H1 (cell line): ENCODE results near the gene CACNA1B. TPM values are rescaled to one million over a fixed set of nuclear protein-coding genes. Genes with fewer than 3 reads are reported as not detected.
A peak's percentile ranks its signal among the peaks of the same experiment; 100 is the strongest.

ENCODE experiments used
- CTCF ChIA-PET: fragments of 300-600 bp; sonication (Branson Sonifier 250); formaldehyde crosslinking; loops from one replicate; lab custom pipeline; 2021; ENCODE audit not compliant: partially characterized antibody; lab: Charles Lee
- POLR2A ChIA-PET: fragments of 300-600 bp; sonication (Branson Sonifier 250); formaldehyde crosslinking; loops from one replicate; lab custom pipeline; 2021; ENCODE audit warnings: inconsistent platforms; ENCODE audit not compliant: partially characterized antibody; lab: Charles Lee
- DNase-seq, 2 experiments: peaks; one replicate each; pipeline versions ENCODE4 v3.0.0 to v3.0.0-alpha.2; 2010 to 2022; ENCODE audit warnings: low spot score in 2 of 2, low read depth in 1 of 2, mixed read lengths in 1 of 2
- FAIRE-seq: peaks from 2 replicates; lab custom pipeline; 2011; peaks lifted over from hg19 to GRCh38; lab: Jason Lieb, UNC
- H2AFZ ChIP-seq: 2 replicates; pipeline ENCODE4 v1.8.1; 2012; ENCODE audit warnings: low read length, inconsistent platforms
- H2AK5ac ChIP-seq: 2 replicates; pipeline ENCODE4 v1.6.1; 2013; ENCODE audit warnings: low read depth, low read length
- H2BK120ac ChIP-seq: replicated peaks from 2 replicates; pipeline ENCODE3; 2013; ENCODE audit warnings: low read depth, low read length, inconsistent platforms
- H2BK12ac ChIP-seq: 2 replicates; pipeline ENCODE4 v1.6.1; 2013; ENCODE audit warnings: low read depth, low read length
- H2BK15ac ChIP-seq: 2 replicates; pipeline ENCODE4 v1.6.1; 2013; ENCODE audit warnings: low read length
- H2BK20ac ChIP-seq: 2 replicates; pipeline ENCODE4 v1.6.1; 2013; ENCODE audit warnings: low read length
- H2BK5ac ChIP-seq: 2 replicates; pipeline ENCODE4 v1.6.1; 2013; ENCODE audit warnings: low read depth, low read length
- H3K14ac ChIP-seq: 2 replicates; pipeline ENCODE4 v1.6.1; 2013; ENCODE audit warnings: inconsistent platforms; ENCODE audit not compliant: insufficient read length
- H3K18ac ChIP-seq: 2 replicates; pipeline ENCODE4 v1.6.1; 2013; ENCODE audit warnings: low read length; ENCODE audit errors: extremely low read depth
- H3K23ac ChIP-seq: 2 replicates; pipeline ENCODE4 v1.6.1; 2013; ENCODE audit warnings: inconsistent platforms; ENCODE audit not compliant: insufficient read length
- H3K23me2 ChIP-seq: 2 replicates; pipeline ENCODE4 v1.6.1; 2013; ENCODE audit warnings: low read depth, low read length
- H3K27ac ChIP-seq: 2 replicates; pipeline ENCODE4 v1.6.1; 2011; ENCODE audit warnings: low read depth, low read length, inconsistent platforms
- H3K27me3 ChIP-seq, 4 experiments: replicated peaks in 1 of 4; 1 replicate in 1 of 4; 2 replicates in 3 of 4; pipeline versions ENCODE4 v1.6.1 to v1.8.1; 2011 to 2013; ENCODE audit warnings: low read length in 3 of 4, mild to moderate bottlenecking in 3 of 4, inconsistent platforms in 2 of 4, mixed read lengths in 2 of 4, moderate library complexity in 1 of 4; ENCODE audit not compliant: control insufficient read depth in 3 of 4, insufficient read depth in 3 of 4; ENCODE audit errors: extremely low read depth in 1 of 4
- H3K36me3 ChIP-seq, 4 experiments: 2 replicates each; pipeline versions ENCODE4 v1.6.1 to v1.8.1; 2011 to 2013; ENCODE audit warnings: mild to moderate bottlenecking in 4 of 4, low read length in 3 of 4, moderate library complexity in 2 of 4, control low read depth in 1 of 4, inconsistent platforms in 1 of 4; ENCODE audit not compliant: insufficient read depth in 4 of 4, control insufficient read depth in 2 of 4
- H3K4ac ChIP-seq: replicated peaks from 2 replicates; pipeline ENCODE3; 2013; ENCODE audit warnings: low read length, low read depth, mixed read lengths, inconsistent platforms; ENCODE audit not compliant: insufficient read length
- H3K4me1 ChIP-seq, 4 experiments: replicated peaks in 1 of 4; 1 replicate in 1 of 4; 2 replicates in 3 of 4; pipeline versions ENCODE4 v1.6.1 to v1.8.1; 2011 to 2013; ENCODE audit warnings: low read length in 3 of 4, inconsistent platforms in 2 of 4, mixed read lengths in 1 of 4; ENCODE audit not compliant: insufficient read depth in 4 of 4, control insufficient read depth in 3 of 4
- H3K4me2 ChIP-seq, 2 experiments: 2 replicates each; pipeline versions ENCODE4 v1.6.1 to v1.8.1; 2011 to 2013; ENCODE audit warnings: low read depth in 2 of 2, low read length in 2 of 2, control low read depth in 1 of 2, inconsistent platforms in 1 of 2, mild to moderate bottlenecking in 1 of 2; ENCODE audit not compliant: insufficient read depth in 1 of 2
- H3K4me3 ChIP-seq, 4 experiments: fragments of 200-600, 300-600 bp in 1 of 4; sonication (generic), shearing (Covaris generic), sonication (Bioruptor Twin) in 1 of 4; 2 replicates each; pipeline versions ENCODE4 v1.5.1 to v1.8.1; 2011 to 2016; ENCODE audit warnings: low read length in 4 of 4, low read depth in 3 of 4, control low read depth in 2 of 4, inconsistent platforms in 2 of 4, mild to moderate bottlenecking in 2 of 4, mixed read lengths in 1 of 4, moderate library complexity in 1 of 4; ENCODE audit not compliant: insufficient read depth in 2 of 4; ENCODE audit errors: extremely low read depth in 1 of 4
- H3K56ac ChIP-seq: replicated peaks from 2 replicates; pipeline ENCODE3; 2013; ENCODE audit warnings: low read depth, mild to moderate bottlenecking, mixed read lengths, low read length, inconsistent platforms; ENCODE audit not compliant: insufficient read length
- H3K79me1 ChIP-seq: 2 replicates; pipeline ENCODE4 v1.6.1; 2013; ENCODE audit warnings: low read depth, low read length, control low read depth
- H3K79me2 ChIP-seq, 2 experiments: 2 replicates each; pipeline versions ENCODE4 v1.6.1 to v1.8.1; 2012 to 2013; ENCODE audit warnings: low read length in 2 of 2, mild to moderate bottlenecking in 2 of 2, inconsistent platforms in 1 of 2; ENCODE audit not compliant: insufficient read depth in 2 of 2, control insufficient read depth in 1 of 2
- H3K9ac ChIP-seq, 4 experiments: replicated peaks in 1 of 4; 1 replicate in 1 of 4; 2 replicates in 3 of 4; pipeline versions ENCODE4 v1.6.1 to v1.8.1; 2011 to 2013; ENCODE audit warnings: low read depth in 3 of 4, low read length in 3 of 4, control low read depth in 2 of 4, mild to moderate bottlenecking in 2 of 4, moderate library complexity in 2 of 4, inconsistent platforms in 1 of 4; ENCODE audit errors: extremely low read depth in 1 of 4
- H3K9me3 ChIP-seq, 2 experiments: 2 replicates each; pipeline versions ENCODE4 v1.6.1 to v1.8.1; 2012 to 2013; ENCODE audit warnings: mild to moderate bottlenecking in 2 of 2, moderate library complexity in 2 of 2, control low read depth in 1 of 2, inconsistent platforms in 1 of 2, low read depth in 1 of 2, low read length in 1 of 2, mixed read lengths in 1 of 2; ENCODE audit not compliant: insufficient read depth in 2 of 2
- H4K20me1 ChIP-seq, 2 experiments: replicated peaks in 1 of 2; 2 replicates each; pipeline versions ENCODE3 to v1.8.1; 2011 to 2013; ENCODE audit warnings: inconsistent platforms in 2 of 2, low read length in 2 of 2, mild to moderate bottlenecking in 1 of 2; ENCODE audit not compliant: insufficient read depth in 2 of 2, control insufficient read depth in 1 of 2
- H4K5ac ChIP-seq: 2 replicates; pipeline ENCODE4 v1.6.1; 2013; ENCODE audit warnings: low read length, low read depth, mixed read lengths, inconsistent platforms; ENCODE audit not compliant: insufficient read length
- H4K8ac ChIP-seq: 2 replicates; pipeline ENCODE4 v1.8.0; 2013; ENCODE audit warnings: mild to moderate bottlenecking, moderate library complexity, low read length, inconsistent platforms; ENCODE audit not compliant: insufficient read depth; ENCODE audit errors: extremely low read depth
- H4K91ac ChIP-seq: replicated peaks from 2 replicates; pipeline ENCODE3; 2013; ENCODE audit warnings: low read length, mixed read lengths, inconsistent platforms; ENCODE audit not compliant: insufficient read length
- ASH2L ChIP-seq: fragments of 200-600, 300-600 bp; sonication (generic); IDR thresholded peaks from one replicate; pipeline ENCODE4 v1.7.1; 2017; ENCODE audit warnings: low read length
- BRCA1 ChIP-seq: IDR thresholded peaks from 2 replicates; pipeline ENCODE4 v1.6.1; 2012; ENCODE audit warnings: low read depth, low read length, improper control_type of control experiment
- CBX5 ChIP-seq: fragments of 300-800, 300-1000 bp; sonication (generic); IDR thresholded peaks from 2 replicates; pipeline ENCODE4 v1.7.1; 2016; ENCODE audit warnings: antibody characterized with exemption, low read length, low read depth
- CBX8 ChIP-seq: fragments of 300-800, 300-1000 bp; sonication (generic); IDR thresholded peaks from 2 replicates; pipeline ENCODE4 v1.7.1; 2016; ENCODE audit warnings: low read depth, low read length, borderline replicate concordance
- CHD2 ChIP-seq: IDR thresholded peaks from 2 replicates; pipeline ENCODE4 v1.6.1; 2012; ENCODE audit warnings: low read length, improper control_type of control experiment
- NANOG ChIP-seq: IDR thresholded peaks from 2 replicates; pipeline ENCODE4 v1.6.1; 2011; ENCODE audit warnings: low read length, low read depth, mild to moderate bottlenecking, inconsistent platforms; ENCODE audit not compliant: insufficient read depth, poor library complexity, severe bottlenecking
- WGBS, 2 experiments: shearing (Covaris generic) in 1 of 2; methylation state at CpG; one replicate each; pipeline versions ENCODE4 v1.1.6 to v1.1.7; 2013 to 2015; ENCODE audit warnings: low lambda C conversion rate in 2 of 2, mixed read lengths in 2 of 2, inconsistent platforms in 1 of 2, low coverage in 1 of 2, missing lambda C conversion rate in 1 of 2; ENCODE audit not compliant: insufficient replicate concordance in 2 of 2, insufficient coverage in 1 of 2, insufficient read length in 1 of 2; ENCODE audit errors: extremely low coverage in 1 of 2, missing lambda C conversion rate in 1 of 2; 5-methylcytosine and 5-hydroxymethylcytosine counted together
- polyA plus RNA-seq, 7 experiments: library from polyadenylated mRNA; depleted of rRNA in 3 of 7; stranded (reverse) in 5 of 7; unstranded in 2 of 7; fragments of >200 nt in 5 of 7; fragments of 200-250 nt in 2 of 7; gene quantifications; 1 replicate in 5 of 7; 2 replicates in 1 of 7; 4 replicates in 1 of 7; pipeline versions ENCODE4 v1.2.1 to v1.2.3, GENCODE V29; 2011 to 2013; ENCODE audit warnings: missing spikeins in 2 of 7, mixed read lengths in 2 of 7
- total RNA-seq: library from RNA; stranded (reverse); fragmentation: NEBNext Ultra II Directional; extraction: Animal tissue kit (Norgen Biotek cat#: 25700); gene quantifications from 2 replicates; pipeline ENCODE4 v1.2.1, GENCODE V29; 2021

The CACNA1B gene
- total and polyA plus RNA-seq, 2 of the 8 experiments (the other 6 are each of a cell fraction or from before 2014, with no cell fraction given) = 1.5 to 5.7 TPM

DNA sequence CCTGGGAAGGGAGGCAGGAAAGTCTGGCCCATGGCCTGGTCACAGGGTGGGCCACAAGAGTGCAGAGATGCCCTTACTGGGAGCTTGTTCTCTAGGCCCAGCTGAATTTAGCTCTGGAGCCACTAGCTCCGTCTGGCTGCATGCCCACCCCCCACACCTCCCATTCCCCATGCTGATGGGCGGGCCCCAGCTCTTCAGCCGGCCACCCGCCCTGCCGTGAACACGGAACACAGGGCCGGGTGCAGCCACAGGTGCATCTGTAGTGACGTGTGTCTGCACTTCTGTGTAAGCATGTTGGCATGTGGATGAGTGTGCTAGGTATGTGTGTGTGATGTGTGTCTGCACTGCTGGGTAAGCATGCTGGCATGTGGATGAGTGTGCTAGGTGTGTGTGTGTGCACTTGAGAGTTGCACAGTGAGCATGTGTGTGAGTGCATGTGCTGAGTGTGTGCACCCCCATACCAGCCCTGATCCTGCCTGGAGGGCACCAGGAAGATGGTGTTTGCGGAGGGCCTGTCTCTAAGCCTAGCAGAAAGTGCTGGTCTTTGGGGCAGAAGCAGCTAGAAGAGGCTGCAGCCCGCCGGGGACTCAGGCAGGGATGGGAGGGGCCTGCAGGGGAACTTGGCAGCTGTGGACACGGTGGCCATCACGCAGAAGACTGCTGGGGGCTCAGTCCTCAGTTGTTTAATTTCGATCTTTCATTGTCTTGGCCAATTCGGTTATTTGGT lies 136.4 kb downstream of the CACNA1B start:
- Histone ChIP-seq H3K27ac (no peak overlapping the region), H3K23me2 (peaks cover 3% of the 10 kb centered on the region; the same call in 1 of the 2 replicates), H2AK5ac (0 out of 2 replicates have a peak overlapping the region, but pooled peaks have one; percentile 24), H3K18ac (no peak overlapping the region; the same call in 1 of the 2 replicates), H3K36me3 (no peaks in the 10 kb centered on the region; a peak in 1 of 8 replicates), H2BK120ac (no peak overlapping the region), H2BK20ac (no peak overlapping the region), H3K56ac (no peak overlapping the region), H3K4me2 (no peak overlapping the region), H3K9ac (peak overlapping the region in 1 of 4 experiments; percentile 1; a peak in 1 of 7 replicates), H2AFZ (no peak overlapping the region), H2BK5ac (no peak overlapping the region), H3K23ac (no peak overlapping the region), H3K79me2 (no peaks in the 10 kb centered on the region), H2BK12ac (no peak overlapping the region), H3K27me3 (no peaks in the 10 kb centered on the region), H3K9me3 (peaks cover 26 to 78% of the 10 kb centered on the region in 2 experiments), H4K91ac (peak overlapping the region; percentile 40), H2BK15ac (no peak overlapping the region; the same call in 1 of the 2 replicates), H4K5ac (no peak overlapping the region), H3K4me3 (no peak overlapping the region), H3K4ac (peak overlapping the region; percentile 23), H4K8ac (no peak overlapping the region), H4K20me1 (peaks cover 0 to 14% of the 10 kb centered on the region in 2 experiments), H3K4me1 (no peaks in the 10 kb centered on the region; a peak in 1 of 7 replicates), H3K79me1 (no peaks in the 10 kb centered on the region), H3K14ac (no peak overlapping the region)
- ChIA-PET CTCF (interaction anchor here (0.5 to 1.1 kb wide), 3 partner anchors 45 to 79 kb away, joined by 3 read pairs; no protein-coding TSS in a partner anchor), POLR2A (interaction anchor here (1.5 kb wide), 1 partner anchor 8 kb away, joined by 3 read pairs; no protein-coding TSS in a partner anchor)
- WGBS, 2 experiments = 83% methylated on average over 15 of the region's 15 CpGs; no CpG with 5 or more reads in 1 of the 2 experiments
- TF ChIP-seq ASH2L = no peak
- no peak for TF ChIP-seq CBX5
- no peak for TF ChIP-seq BRCA1
- no peak for TF ChIP-seq CHD2
- no peak for TF ChIP-seq NANOG
- TF ChIP-seq CBX8 = no peak
- DNase-seq (no peak), FAIRE-seq (no peak)
